Sigmoid colon (tissue), 4 donors: Measurements from ENCODE around the gene CUL7.

ENCODE experiments used
- CTCF ChIP-seq, 4 experiments: fragments of 450-650 bp in 3 of 4; fragments of 200-600 bp in 1 of 4; IDR thresholded peaks; one replicate each; pipeline ENCODE4 v1.5.1; 2016 to 2019; ENCODE audit warnings: antibody characterized with exemption in 4 of 4, mild to moderate bottlenecking in 3 of 4, moderate library complexity in 2 of 4
- EP300 ChIP-seq, 4 donors: sonication (generic); formaldehyde crosslinking; IDR thresholded peaks; one replicate each; pipeline ENCODE4 v1.6.1; 2017; ENCODE audit warnings: antibody characterized with exemption in 4 of 4
- POLR2A ChIP-seq, 2 donors: fragments of 450-650 bp; IDR thresholded peaks; one replicate each; pipeline ENCODE4 v1.6.1; 2016; ENCODE audit warnings: antibody characterized with exemption in 2 of 2, mild to moderate bottlenecking in 2 of 2, moderate library complexity in 2 of 2
- POLR2AphosphoS5 ChIP-seq, 4 donors: sonication (generic); formaldehyde crosslinking; IDR thresholded peaks; one replicate each; pipeline ENCODE4 v1.6.1; 2017; ENCODE audit warnings: antibody characterized with exemption in 4 of 4

DNA sequence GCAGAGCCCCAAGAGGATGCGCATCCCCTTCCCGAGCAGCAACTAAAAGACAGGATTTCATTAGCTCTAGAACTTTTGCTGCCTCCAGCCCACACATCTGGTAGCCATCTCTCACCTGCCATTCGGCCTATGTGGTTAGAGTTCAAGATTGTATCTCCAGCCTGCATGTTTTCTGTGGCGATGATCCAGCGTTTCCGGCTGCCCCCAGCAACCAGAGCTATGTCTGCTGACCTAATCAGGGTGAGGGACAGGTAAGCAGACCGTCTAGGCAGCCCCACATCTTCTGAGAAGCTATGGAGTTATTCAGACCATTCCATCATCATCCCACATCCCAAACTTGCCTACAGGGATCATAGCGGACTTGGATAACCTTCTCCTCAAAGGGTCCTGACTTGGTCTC, 2.3 kb upstream of the CUL7 start:
- TF ChIP-seq CTCF (IDR thresholded peaks at IDR 0.05) = no peak
- no peak for TF ChIP-seq POLR2A (IDR thresholded peaks at IDR 0.05)
- TF ChIP-seq POLR2AphosphoS5 (IDR thresholded peaks at IDR 0.05) = no peak
- no peak for TF ChIP-seq EP300 (IDR thresholded peaks at IDR 0.05)
